Measurements from ENCODE around the gene LPIN2. TPM values are rescaled to one million over a fixed set of nuclear protein-coding genes. Genes with fewer than 3 reads are reported as not detected.

LPIN2 gene
- total RNA-seq, 1 donor from 2014 or later, result 26.1 TPM

GRCh38 chr18:3048820-3049349 lies 35.9 kb upstream of the LPIN2 start:
- Mint-ChIP-seq H3K27me3 (ENCODE audit: unreplicated experiment) (peaks cover 13% of the 10 kb centered on the region), H3K4me3 (ENCODE audit: unreplicated experiment) (no peak overlapping the region), H3K27ac (ENCODE audit: unreplicated experiment) (no peak overlapping the region), H3K9me3 (ENCODE audit: unreplicated experiment) (no peaks in the 10 kb centered on the region), H3K36me3 (ENCODE audit: low read depth, unreplicated experiment) (peaks cover 7% of the 10 kb centered on the region), H3K4me1 (ENCODE audit: unreplicated experiment) (peaks cover 9% of the 10 kb centered on the region)
- TF ChIP-seq CTCF (IDR thresholded peaks at IDR 0.05; ENCODE audit: unreplicated experiment), result no peak
- no peak for DNase-seq (ENCODE audit: low spot score)

- H3K9me3 Mint-ChIP-seq (ENCODE audit: unreplicated experiment), result no peaks in the 10 kb centered on the region
- H3K4me3 Mint-ChIP-seq (ENCODE audit: unreplicated experiment), result no peak overlapping the region
- peaks cover 9% of the 10 kb centered on the region for H3K4me1 Mint-ChIP-seq (ENCODE audit: unreplicated experiment)
- peaks cover under 1% of the 10 kb centered on the region for H3K36me3 Mint-ChIP-seq (ENCODE audit: low read depth, unreplicated experiment)
- peaks cover 8% of the 10 kb centered on the region for H3K27me3 Mint-ChIP-seq (ENCODE audit: unreplicated experiment)
- no peak for TF ChIP-seq CTCF (IDR thresholded peaks at IDR 0.05; ENCODE audit: unreplicated experiment)
- H3K27ac Mint-ChIP-seq (ENCODE audit: unreplicated experiment), result no peak overlapping the region
- no peak for DNase-seq (ENCODE audit: low spot score)
Measured at GRCh38 chr18:3048121-3048520, 35.2 kb upstream of the LPIN2 start.

- Mint-ChIP-seq H3K27me3 (ENCODE audit: unreplicated experiment) (no peaks in the 10 kb centered on the region), H3K4me3 (ENCODE audit: unreplicated experiment) (no peak overlapping the region)
- no peak for DNase-seq (ENCODE audit: low spot score)
Measured at GRCh38 chr18:3046216-3046808, 33.4 kb upstream of the LPIN2 start.

GRCh38 chr18:3044931-3045698 lies 32.2 kb upstream of the LPIN2 start:
- Mint-ChIP-seq H3K27ac (ENCODE audit: unreplicated experiment) (no peak overlapping the region), H3K4me3 (ENCODE audit: unreplicated experiment) (no peak overlapping the region), H3K4me1 (ENCODE audit: unreplicated experiment) (peaks cover 15% of the 10 kb centered on the region), H3K9me3 (ENCODE audit: unreplicated experiment) (no peaks in the 10 kb centered on the region), H3K36me3 (ENCODE audit: low read depth, unreplicated experiment) (no peaks in the 10 kb centered on the region), H3K27me3 (ENCODE audit: unreplicated experiment) (no peaks in the 10 kb centered on the region)
- DNase-seq (ENCODE audit: low spot score), result no peak
- TF ChIP-seq CTCF (IDR thresholded peaks at IDR 0.05; ENCODE audit: unreplicated experiment), result no peak

More at GRCh38 chr18:3046216-3046808, 33.4 kb upstream of the LPIN2 start:
- no peaks in the 10 kb centered on the region for H3K36me3 Mint-ChIP-seq (ENCODE audit: low read depth, unreplicated experiment)
- no peak for TF ChIP-seq CTCF (IDR thresholded peaks at IDR 0.05; ENCODE audit: unreplicated experiment)
- H3K27ac Mint-ChIP-seq (ENCODE audit: unreplicated experiment), result no peak overlapping the region
- H3K4me1 Mint-ChIP-seq (ENCODE audit: unreplicated experiment), result peaks cover 14% of the 10 kb centered on the region
- H3K9me3 Mint-ChIP-seq (ENCODE audit: unreplicated experiment), result no peaks in the 10 kb centered on the region

GRCh38 chr18:3042379-3042778 lies 29.4 kb upstream of the LPIN2 start:
- Mint-ChIP-seq H3K27me3 (ENCODE audit: unreplicated experiment) (no peaks in the 10 kb centered on the region), H3K4me3 (ENCODE audit: unreplicated experiment) (no peak overlapping the region), H3K4me1 (ENCODE audit: unreplicated experiment) (peaks cover 17% of the 10 kb centered on the region), H3K36me3 (ENCODE audit: low read depth, unreplicated experiment) (no peaks in the 10 kb centered on the region), H3K27ac (ENCODE audit: unreplicated experiment) (no peak overlapping the region), H3K9me3 (ENCODE audit: unreplicated experiment) (no peaks in the 10 kb centered on the region)
- no peak for TF ChIP-seq CTCF (IDR thresholded peaks at IDR 0.05; ENCODE audit: unreplicated experiment)
- DNase-seq (ENCODE audit: low spot score), result no peak
